NCI-H345 (cell line): ENCODE data around the gene ARID5A.

Experiments
- DNase-seq: peaks from one replicate; lab custom pipeline; 2025; lab: John Stamatoyannopoulos, UW

ARID5A gene

GRCh38 chr2:96506907-96507240, 29.7 kb upstream of the ARID5A start:
- DNase-seq, result no peak

GRCh38 chr2:96507957-96508520, 28.5 kb upstream of the ARID5A start:
- DNase-seq, result peak; percentile 68

GRCh38 chr2:96508521-96509113, 27.9 kb upstream of the ARID5A start:
- DNase-seq, result no peak

- DNase-seq, result peak; percentile 79
These were observed 27.3 kb upstream of the ARID5A start for GRCh38 chr2:96509114-96509846.

- no peak for DNase-seq
These were observed 26.7 kb upstream of the ARID5A start for GRCh38 chr2:96509847-96510230.

GRCh38 chr2:96510931-96511595, 25.5 kb upstream of the ARID5A start:
- DNase-seq, result no peak

- no peak for DNase-seq
These were observed 24.7 kb upstream of the ARID5A start for GRCh38 chr2:96511851-96512250.

GRCh38 chr2:96512341-96512740, 24.2 kb upstream of the ARID5A start:
- DNase-seq, result no peak

- no peak for DNase-seq
These were observed 22.0 kb upstream of the ARID5A start for GRCh38 chr2:96514521-96514920.

GRCh38 chr2:96517079-96517478, 19.5 kb upstream of the ARID5A start:
- DNase-seq, result no peak

GRCh38 chr2:96520231-96520630, 16.3 kb upstream of the ARID5A start:
- DNase-seq, result no peak

- DNase-seq, result no peak
These were observed 15.9 kb upstream of the ARID5A start for GRCh38 chr2:96520697-96521096.

GRCh38 chr2:96521219-96521618, 15.3 kb upstream of the ARID5A start:
- DNase-seq, result no peak

- no peak for DNase-seq
These were observed 14.0 kb upstream of the ARID5A start for GRCh38 chr2:96522304-96523203.

GRCh38 chr2:96523659-96524481, 12.7 kb upstream of the ARID5A start:
- no peak for DNase-seq

- DNase-seq, result no peak
These were observed 11.9 kb upstream of the ARID5A start for GRCh38 chr2:96524482-96525210.

- no peak for DNase-seq
These were observed 11.4 kb upstream of the ARID5A start for GRCh38 chr2:96525211-96525507.

- DNase-seq, result no peak
These were observed 10.4 kb upstream of the ARID5A start for GRCh38 chr2:96526101-96526591.

GRCh38 chr2:96526615-96527285, 9.8 kb upstream of the ARID5A start:
- DNase-seq, result no peak
